Activated CD8-positive, alpha-beta memory T cell treated with anti-CD3 and anti-CD28 coated beads for 36 hours (primary cell): Measurements from ENCODE around the gene XPR1. TPM values are rescaled to one million over a fixed set of nuclear protein-coding genes. Genes with fewer than 3 reads are reported as not detected.
"Not testable (repeated sequence)": the region's sequence is repeated elsewhere in the genome, so short reads cannot be mapped to it uniquely, and the experiment has no call there.

Experiments
- CTCF ChIA-PET: fragments of 350-600 bp; sonication (Branson Sonifier 250); formaldehyde crosslinking; loops from one replicate; lab custom pipeline; 2021; ENCODE audit warnings: antibody characterized with exemption; lab: Charles Lee
- POLR2A ChIA-PET: fragments of 350-600 bp; sonication (Branson Sonifier 250); formaldehyde crosslinking; loops from one replicate; lab custom pipeline; 2021; ENCODE audit warnings: antibody characterized with exemption; lab: Charles Lee
- total RNA-seq, 2 experiments: library from RNA; stranded (reverse); gene quantifications; one replicate each; pipeline ENCODE4 v1.2.3, GENCODE V29; 2021

Gene XPR1
- total RNA-seq, 2 experiments from 2014 or later: 20.7 to 22.1 TPM

- POLR2A ChIA-PET: no interaction called here
Measured at GRCh38 chr1:180849031-180849775, 217.4 kb downstream of the XPR1 start.

GRCh38 chr1:180851995-180852887 is 220.4 kb downstream of the XPR1 start:
- ChIA-PET CTCF (interaction anchor here (0.7 kb wide), 1 partner anchor 262 kb away, joined by 3 read pairs; no protein-coding TSS in a partner anchor), POLR2A (no interaction called here)

More at GRCh38 chr1:180849031-180849775, 217.4 kb downstream of the XPR1 start:
- CTCF ChIA-PET: no interaction called here

DNA sequence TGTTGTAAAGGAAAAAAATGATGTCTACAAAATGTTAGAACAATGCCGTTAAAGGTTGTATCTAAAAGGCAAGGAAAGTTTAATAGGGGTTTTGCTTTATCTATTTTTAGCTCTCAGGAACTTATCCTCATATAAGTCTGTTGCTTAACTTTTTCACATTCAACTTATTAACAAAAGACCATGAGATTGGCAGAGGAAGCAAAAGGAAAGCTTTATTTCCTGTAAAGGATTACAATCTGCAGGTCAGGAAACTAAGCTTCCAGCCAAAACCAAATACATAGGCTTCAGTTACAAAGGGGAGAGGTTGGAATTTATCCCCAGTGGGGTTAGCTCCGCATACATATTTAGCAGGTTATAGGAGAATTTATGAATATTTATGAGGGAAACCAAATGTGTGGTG is 222.2 kb downstream of the XPR1 start:
- ChIA-PET CTCF (no interaction called here), POLR2A (no interaction called here)

DNA sequence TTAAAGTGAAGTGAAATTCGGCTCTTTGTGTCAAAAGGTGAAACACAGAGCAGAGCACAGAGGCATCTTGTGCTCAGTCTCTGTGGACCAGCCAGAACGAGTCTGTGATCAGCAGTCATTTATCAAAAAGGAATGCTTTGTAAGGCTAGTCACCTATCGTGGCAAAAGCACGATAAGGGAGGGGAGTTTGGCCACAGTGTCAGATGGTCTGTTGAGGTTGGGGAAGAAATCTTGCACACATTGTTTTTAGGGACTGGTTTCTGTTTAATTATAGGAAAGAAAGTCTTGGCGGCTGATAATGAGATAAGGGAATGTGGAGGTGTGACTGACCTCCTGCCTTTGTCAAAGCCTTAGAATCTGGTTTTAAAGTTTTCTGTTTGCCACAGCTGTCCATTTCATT is 222.6 kb downstream of the XPR1 start:
- POLR2A ChIA-PET: no interaction called here
- CTCF ChIA-PET: no interaction called here

DNA sequence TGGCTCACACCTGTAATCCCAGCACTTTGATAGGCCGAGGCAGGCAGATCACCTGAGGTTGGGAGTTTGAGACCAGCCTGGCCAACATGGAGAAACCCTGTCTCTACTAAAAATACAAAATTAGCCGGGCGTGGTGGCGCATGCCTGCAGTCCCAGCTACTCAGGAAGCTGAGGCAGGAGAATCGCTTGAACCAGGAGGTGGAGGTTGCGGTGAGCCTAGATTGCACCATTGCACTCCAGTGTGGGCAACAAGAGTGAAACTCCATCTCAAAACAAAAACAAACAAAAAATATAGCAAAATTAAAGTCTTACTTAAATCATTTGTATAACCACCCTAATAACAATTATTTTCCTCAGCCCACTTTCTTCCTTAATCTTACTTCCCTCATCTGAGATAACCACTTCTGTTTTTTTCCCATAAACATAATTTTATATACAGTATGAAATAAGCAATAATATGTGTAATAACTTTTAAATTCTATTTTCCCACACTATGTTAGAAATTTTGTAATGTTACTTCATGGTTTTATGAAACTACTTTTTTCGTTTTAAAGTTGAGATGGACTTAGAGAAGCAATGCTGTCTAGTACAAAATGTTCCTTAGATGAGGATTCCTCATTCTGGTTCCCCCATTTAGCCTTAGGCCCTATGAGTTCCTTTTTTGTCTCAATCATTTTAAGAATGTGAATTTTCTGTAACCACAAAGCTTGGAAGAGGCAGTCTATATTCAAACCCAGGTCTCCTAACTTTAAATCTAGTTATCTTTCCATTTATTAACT is 226.3 kb downstream of the XPR1 start:
- CTCF ChIA-PET, POLR2A ChIA-PET: not testable (repeated sequence)

DNA sequence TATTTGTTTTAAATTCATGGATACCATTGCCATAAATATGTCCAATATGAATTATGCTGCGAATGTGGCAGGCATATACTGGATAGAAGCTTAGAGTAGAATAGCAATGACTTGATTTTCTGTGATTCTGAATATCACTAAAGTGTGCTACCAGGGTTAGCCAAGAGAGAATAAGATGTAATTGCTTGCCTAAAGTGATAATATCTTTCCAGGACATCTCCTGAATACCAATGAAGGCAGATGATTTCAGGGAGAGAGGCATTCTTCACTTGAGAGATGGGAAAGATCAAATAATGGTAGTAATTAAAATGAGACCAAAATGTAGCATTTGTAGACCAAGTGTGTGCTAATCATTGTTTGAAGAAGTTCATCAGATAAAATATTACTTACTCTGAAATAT is 227.5 kb downstream of the XPR1 start:
- ChIA-PET CTCF (no interaction called here), POLR2A (no interaction called here)

DNA sequence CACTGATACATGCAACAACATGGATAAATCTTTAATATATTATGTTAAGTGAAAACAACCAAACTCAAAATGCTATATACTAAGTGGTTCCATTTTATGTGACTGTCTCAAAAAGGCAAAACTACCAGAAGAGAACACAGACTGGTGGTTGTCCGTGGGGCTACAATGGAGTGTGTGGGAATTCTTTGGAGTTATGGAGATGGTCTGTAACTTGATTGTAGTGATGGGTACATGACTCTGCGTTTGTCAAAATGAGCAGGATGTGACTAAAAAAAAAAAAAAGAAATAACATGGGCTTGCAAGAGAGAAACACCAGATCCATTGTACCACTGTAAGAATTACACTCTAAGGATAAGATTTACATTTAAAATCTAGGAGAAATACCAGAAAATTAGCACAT is 228.7 kb downstream of the XPR1 start:
- CTCF ChIA-PET: interaction anchor here (2.5 kb wide), 1 partner anchor 345 kb away, joined by 11 read pairs; no protein-coding TSS in a partner anchor

DNA sequence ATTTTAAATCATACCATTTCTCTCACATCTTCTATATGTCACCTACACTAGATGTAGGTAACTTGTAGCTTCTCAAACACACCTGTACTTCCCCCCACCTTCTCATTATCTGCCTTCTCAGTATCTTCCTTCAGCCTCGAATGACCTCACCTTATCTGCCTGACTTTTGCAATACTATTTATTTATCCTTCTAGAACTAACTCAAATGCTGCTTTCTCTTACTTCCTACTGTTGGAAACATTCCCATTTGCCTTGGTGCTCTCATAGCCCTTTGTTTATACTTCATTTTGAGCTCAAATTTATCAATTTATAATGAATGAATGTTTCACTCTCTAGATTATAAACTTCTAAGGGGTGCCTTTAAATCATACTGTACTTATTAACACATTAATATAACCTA is 230.5 kb downstream of the XPR1 start:
- ChIA-PET CTCF (interaction anchor here (0.9 to 2.5 kb wide), 8 partner anchors 24 to 351 kb away, joined by 3 to 11 read pairs (median 5); no protein-coding TSS in a partner anchor), POLR2A (no interaction called here)

More for the DNA sequence above, 228.7 kb downstream of the XPR1 start:
- POLR2A ChIA-PET: no interaction called here

GRCh38 chr1:180863158-180863775 is 231.4 kb downstream of the XPR1 start:
- POLR2A ChIA-PET: no interaction called here
- CTCF ChIA-PET: interaction anchor here (0.6 to 2.7 kb wide), 7 partner anchors 35 to 352 kb away, joined by 3 to 10 read pairs (median 5); no protein-coding TSS in a partner anchor

- CTCF ChIA-PET: interaction anchor here (0.5 to 1.5 kb wide), 7 partner anchors 185 to 457 kb away, joined by 3 to 10 read pairs (median 4); no protein-coding TSS in a partner anchor
- POLR2A ChIA-PET: no interaction called here
Measured at GRCh38 chr1:180881806-180882509, 250.1 kb downstream of the XPR1 start.

GRCh38 chr1:180884588-180885300 is 252.9 kb downstream of the XPR1 start:
- ChIA-PET POLR2A (no interaction called here), CTCF (no interaction called here)

DNA sequence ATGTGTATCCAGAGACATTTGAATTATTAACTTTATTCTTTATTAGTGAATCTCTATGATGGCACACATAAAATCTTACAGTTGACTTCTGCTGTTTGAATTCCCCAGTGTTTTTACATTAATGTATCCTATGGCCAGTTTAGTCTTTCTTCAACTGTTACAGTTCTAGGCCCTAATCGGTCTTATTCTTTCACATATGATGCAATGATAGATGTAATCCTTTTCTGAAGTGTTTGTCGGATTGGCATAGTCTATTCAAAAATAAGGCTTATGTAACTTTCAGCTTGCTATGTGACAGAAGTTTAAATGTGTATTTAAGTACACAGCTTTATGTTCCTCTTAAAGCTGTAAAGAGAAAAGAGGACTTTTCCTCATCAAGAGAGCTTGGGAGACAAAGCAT is 254.5 kb downstream of the XPR1 start:
- ChIA-PET POLR2A (no interaction called here), CTCF (no interaction called here)

DNA sequence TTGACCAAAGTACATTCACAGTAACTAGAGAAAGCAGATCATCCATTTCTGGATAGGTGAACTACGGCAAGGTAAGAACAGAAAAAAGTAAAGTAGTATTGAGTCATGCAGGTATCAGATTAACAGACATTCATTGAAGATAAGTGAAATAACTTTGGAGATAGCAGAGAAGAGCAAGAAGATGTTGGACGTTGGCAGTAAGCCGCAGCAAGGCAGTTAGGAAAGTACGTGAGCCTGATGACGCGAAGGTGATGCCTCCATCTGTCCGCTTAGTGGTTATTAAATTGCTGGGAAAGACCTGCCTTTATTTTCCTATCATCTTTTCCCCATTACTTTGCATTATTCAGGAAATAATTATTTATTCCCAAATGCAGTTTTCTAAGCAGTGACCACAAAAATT is 256.0 kb downstream of the XPR1 start:
- ChIA-PET CTCF (no interaction called here), POLR2A (no interaction called here)

- ChIA-PET POLR2A (no interaction called here), CTCF (no interaction called here)
Measured at GRCh38 chr1:180888870-180889269, 257.0 kb downstream of the XPR1 start.

GRCh38 chr1:180889325-180889724 is 257.5 kb downstream of the XPR1 start:
- ChIA-PET CTCF (no interaction called here), POLR2A (no interaction called here)

- CTCF ChIA-PET: no interaction called here
- POLR2A ChIA-PET: no interaction called here
Measured at GRCh38 chr1:180892272-180892671, 260.4 kb downstream of the XPR1 start.

GRCh38 chr1:180892675-180893074 is 260.9 kb downstream of the XPR1 start:
- POLR2A ChIA-PET: no interaction called here
- CTCF ChIA-PET: no interaction called here

DNA sequence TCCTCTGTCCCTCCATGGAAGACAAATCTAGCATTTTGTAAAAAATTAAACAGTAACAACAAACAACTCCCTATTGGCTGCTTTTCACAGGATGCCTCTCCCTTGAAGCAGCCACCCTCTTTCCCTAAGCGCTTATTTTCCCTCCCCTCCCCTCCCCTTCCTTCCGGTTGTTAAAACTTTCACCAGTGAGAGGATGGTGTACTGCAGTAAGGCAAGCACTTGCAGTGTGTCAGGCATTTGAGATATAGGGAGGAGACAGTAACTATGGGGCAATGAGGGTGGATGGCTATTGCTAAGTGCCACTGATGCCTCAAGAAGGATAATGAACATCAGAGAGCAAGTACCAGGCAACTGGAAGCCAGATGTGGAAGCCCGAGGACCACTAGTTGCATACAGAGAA is 261.8 kb downstream of the XPR1 start:
- ChIA-PET POLR2A (interaction anchor here (0.6 kb wide), 1 partner anchor 265 kb away, joined by 7 read pairs; no protein-coding TSS in a partner anchor), CTCF (interaction anchor here (0.6 kb wide), 1 partner anchor 222 kb away, joined by 4 read pairs; no protein-coding TSS in a partner anchor)
